ENCODE data around the gene PTPRM. TPM values are rescaled to one million over a fixed set of nuclear protein-coding genes. Genes with fewer than 3 reads are reported as not detected.

The PTPRM gene
- total and polyA plus RNA-seq, 12 donors = 31.7 to 116 (median 61.2) TPM

DNA sequence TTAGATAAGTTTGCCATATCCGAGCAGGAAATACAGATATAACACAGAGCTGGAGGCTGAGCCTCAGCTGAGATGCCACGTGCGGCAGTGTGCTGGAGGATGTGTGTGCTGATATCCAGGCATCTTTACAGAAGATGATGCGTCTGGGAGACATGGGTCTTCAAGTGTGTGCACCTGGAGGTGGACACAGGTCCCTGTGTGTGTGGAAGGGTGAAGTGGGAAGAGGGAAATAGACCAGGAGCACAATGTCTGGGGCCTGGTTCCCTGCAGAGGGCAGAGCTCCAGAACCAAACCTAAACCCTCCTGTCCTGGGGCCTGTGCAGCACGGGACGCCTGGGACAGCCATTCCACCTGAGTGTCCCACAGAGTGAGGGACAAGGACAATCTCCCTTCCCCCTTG is 861.8 kb downstream of the PTPRM start:
- 83 to 91% (median 88%) methylated on average over 4 to 6 of the region's 6 CpGs for WGBS, 4 donors
- DNase-seq = no peak
- no peak for TF ChIP-seq POLR2A (IDR thresholded peaks at IDR 0.05)
- intact Hi-C loops (cut with DNase I) = no loop called here
- Histone ChIP-seq H3K4me3 (no peak overlapping the region), H3K27ac (no peak overlapping the region), H3K36me3 (replicated peaks in 1 of 2) (no peaks in the 10 kb centered on the region), H3K9me3 (replicated peaks in 1 of 3) (no peaks in the 10 kb centered on the region), H3K4me1 (replicated peaks in 1 of 2) (no peaks in the 10 kb centered on the region), H3K27me3 (no peaks in the 10 kb centered on the region)

GRCh38 chr18:8431036-8431435 is 863.9 kb downstream of the PTPRM start:
- Histone ChIP-seq H3K4me1 (replicated peaks in 1 of 2) (no peaks in the 10 kb centered on the region), H3K27ac (no peak overlapping the region), H3K27me3 (no peaks in the 10 kb centered on the region), H3K36me3 (replicated peaks in 1 of 2) (no peaks in the 10 kb centered on the region), H3K9me3 (replicated peaks in 1 of 3) (no peaks in the 10 kb centered on the region), H3K4me3 (no peak overlapping the region)
- no peak for DNase-seq
- intact Hi-C loops (cut with DNase I) = no loop called here
- 50 to 72% (median 69%) methylated on average over 4 of the region's 4 CpGs for WGBS, 4 donors
- TF ChIP-seq POLR2A (IDR thresholded peaks at IDR 0.05) = no peak
- TF ChIP-seq, protein P1, sequence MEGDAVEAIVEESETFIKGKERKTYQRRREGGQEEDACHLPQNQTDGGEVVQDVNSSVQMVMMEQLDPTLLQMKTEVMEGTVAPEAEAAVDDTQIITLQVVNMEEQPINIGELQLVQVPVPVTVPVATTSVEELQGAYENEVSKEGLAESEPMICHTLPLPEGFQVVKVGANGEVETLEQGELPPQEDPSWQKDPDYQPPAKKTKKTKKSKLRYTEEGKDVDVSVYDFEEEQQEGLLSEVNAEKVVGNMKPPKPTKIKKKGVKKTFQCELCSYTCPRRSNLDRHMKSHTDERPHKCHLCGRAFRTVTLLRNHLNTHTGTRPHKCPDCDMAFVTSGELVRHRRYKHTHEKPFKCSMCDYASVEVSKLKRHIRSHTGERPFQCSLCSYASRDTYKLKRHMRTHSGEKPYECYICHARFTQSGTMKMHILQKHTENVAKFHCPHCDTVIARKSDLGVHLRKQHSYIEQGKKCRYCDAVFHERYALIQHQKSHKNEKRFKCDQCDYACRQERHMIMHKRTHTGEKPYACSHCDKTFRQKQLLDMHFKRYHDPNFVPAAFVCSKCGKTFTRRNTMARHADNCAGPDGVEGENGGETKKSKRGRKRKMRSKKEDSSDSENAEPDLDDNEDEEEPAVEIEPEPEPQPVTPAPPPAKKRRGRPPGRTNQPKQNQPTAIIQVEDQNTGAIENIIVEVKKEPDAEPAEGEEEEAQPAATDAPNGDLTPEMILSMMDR (IDR thresholded peaks at IDR 0.05) = no peak

- Histone ChIP-seq H3K9me3 (replicated peaks in 1 of 3) (no peaks in the 10 kb centered on the region), H3K27me3 (no peaks in the 10 kb centered on the region), H3K36me3 (replicated peaks in 1 of 2) (no peaks in the 10 kb centered on the region), H3K4me3 (no peak overlapping the region), H3K27ac (no peak overlapping the region), H3K4me1 (replicated peaks in 1 of 2) (no peaks in the 10 kb centered on the region)
- intact Hi-C loops (cut with DNase I) = no loop called here
- DNase-seq = no peak
- WGBS, 4 donors = 70 to 84% (median 80%) methylated on average over 2 to 15 of the region's 15 CpGs
- TF ChIP-seq POLR2A (IDR thresholded peaks at IDR 0.05) = no peak
- TF ChIP-seq, protein P1 (IDR thresholded peaks at IDR 0.05) = no peak
These were observed 866.2 kb downstream of the PTPRM start for GRCh38 chr18:8433323-8433722.

DNA sequence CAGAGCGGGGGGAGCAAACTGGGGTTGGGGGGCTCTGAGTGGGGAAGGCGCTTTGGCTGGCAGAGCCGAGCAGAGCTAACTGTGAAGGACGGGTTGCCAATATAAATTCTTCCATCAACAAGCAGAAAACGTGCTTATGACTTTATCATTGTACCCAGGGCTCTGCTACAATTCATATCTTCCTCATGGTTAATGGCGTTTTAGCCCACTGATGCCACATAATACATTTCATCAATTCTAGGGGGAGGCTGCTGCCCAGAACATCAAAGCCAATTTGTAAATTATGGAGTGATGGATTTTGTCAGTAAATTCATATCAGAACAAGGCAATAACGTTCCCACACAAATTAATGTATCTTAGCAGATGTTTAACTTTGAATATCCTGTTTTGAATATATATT is 866.7 kb downstream of the PTPRM start:
- H3K27ac ChIP-seq = no peak overlapping the region
- no peak for DNase-seq
- no peak overlapping the region for H3K4me3 ChIP-seq
- 70 to 79% (median 75%) methylated on average over 7 of the region's 7 CpGs for WGBS, 4 donors
- intact Hi-C loops (cut with DNase I) = no loop called here
- no peaks in the 10 kb centered on the region for H3K27me3 ChIP-seq
- H3K9me3 ChIP-seq (replicated peaks in 1 of 3) = no peaks in the 10 kb centered on the region
- no peaks in the 10 kb centered on the region for H3K4me1 ChIP-seq (replicated peaks in 1 of 2)
- TF ChIP-seq, protein P1 (IDR thresholded peaks at IDR 0.05) = no peak
- TF ChIP-seq POLR2A (IDR thresholded peaks at IDR 0.05) = no peak
- H3K36me3 ChIP-seq (replicated peaks in 1 of 2) = no peaks in the 10 kb centered on the region

GRCh38 chr18:8435376-8435775 is 868.3 kb downstream of the PTPRM start:
- intact Hi-C loops (cut with DNase I) = no loop called here
- no peaks in the 10 kb centered on the region for H3K36me3 ChIP-seq (replicated peaks in 1 of 2)
- no peaks in the 10 kb centered on the region for H3K9me3 ChIP-seq (replicated peaks in 1 of 3)
- no peaks in the 10 kb centered on the region for H3K27me3 ChIP-seq
- H3K4me1 ChIP-seq (replicated peaks in 1 of 2) = no peaks in the 10 kb centered on the region
- TF ChIP-seq, protein P1 (IDR thresholded peaks at IDR 0.05) = no peak
- TF ChIP-seq POLR2A (IDR thresholded peaks at IDR 0.05) = no peak
- no peak overlapping the region for H3K27ac ChIP-seq
- no peak overlapping the region for H3K4me3 ChIP-seq
- DNase-seq = no peak
- 74 to 82% (median 79%) methylated on average over 8 to 14 of the region's 14 CpGs for WGBS, 4 donors
